WI38 (cell line): Measurements from ENCODE around the gene HNRNPC.
"Not testable (repeated sequence)": the region's sequence is repeated elsewhere in the genome, so short reads cannot be mapped to it uniquely, and the experiment has no call there.

Experiments
- H3K4me3 ChIP-seq: 2 replicates; pipeline ENCODE4 v1.5.1; 2011; ENCODE audit warnings: low read depth, mild to moderate bottlenecking, control low read depth, low read length
- TF ChIP-seq, protein P1 (sequence below): IDR thresholded peaks from 2 replicates; pipeline ENCODE4 v1.5.1; 2012; ENCODE audit warnings: low read depth, mild to moderate bottlenecking, control low read depth, low read length

HNRNPC gene

GRCh38 chr14:21308132-21308478 lies 38.9 kb upstream of the HNRNPC start:
- TF ChIP-seq, protein P1, sequence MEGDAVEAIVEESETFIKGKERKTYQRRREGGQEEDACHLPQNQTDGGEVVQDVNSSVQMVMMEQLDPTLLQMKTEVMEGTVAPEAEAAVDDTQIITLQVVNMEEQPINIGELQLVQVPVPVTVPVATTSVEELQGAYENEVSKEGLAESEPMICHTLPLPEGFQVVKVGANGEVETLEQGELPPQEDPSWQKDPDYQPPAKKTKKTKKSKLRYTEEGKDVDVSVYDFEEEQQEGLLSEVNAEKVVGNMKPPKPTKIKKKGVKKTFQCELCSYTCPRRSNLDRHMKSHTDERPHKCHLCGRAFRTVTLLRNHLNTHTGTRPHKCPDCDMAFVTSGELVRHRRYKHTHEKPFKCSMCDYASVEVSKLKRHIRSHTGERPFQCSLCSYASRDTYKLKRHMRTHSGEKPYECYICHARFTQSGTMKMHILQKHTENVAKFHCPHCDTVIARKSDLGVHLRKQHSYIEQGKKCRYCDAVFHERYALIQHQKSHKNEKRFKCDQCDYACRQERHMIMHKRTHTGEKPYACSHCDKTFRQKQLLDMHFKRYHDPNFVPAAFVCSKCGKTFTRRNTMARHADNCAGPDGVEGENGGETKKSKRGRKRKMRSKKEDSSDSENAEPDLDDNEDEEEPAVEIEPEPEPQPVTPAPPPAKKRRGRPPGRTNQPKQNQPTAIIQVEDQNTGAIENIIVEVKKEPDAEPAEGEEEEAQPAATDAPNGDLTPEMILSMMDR: no peak
- H3K4me3 ChIP-seq: no peak overlapping the region

DNA sequence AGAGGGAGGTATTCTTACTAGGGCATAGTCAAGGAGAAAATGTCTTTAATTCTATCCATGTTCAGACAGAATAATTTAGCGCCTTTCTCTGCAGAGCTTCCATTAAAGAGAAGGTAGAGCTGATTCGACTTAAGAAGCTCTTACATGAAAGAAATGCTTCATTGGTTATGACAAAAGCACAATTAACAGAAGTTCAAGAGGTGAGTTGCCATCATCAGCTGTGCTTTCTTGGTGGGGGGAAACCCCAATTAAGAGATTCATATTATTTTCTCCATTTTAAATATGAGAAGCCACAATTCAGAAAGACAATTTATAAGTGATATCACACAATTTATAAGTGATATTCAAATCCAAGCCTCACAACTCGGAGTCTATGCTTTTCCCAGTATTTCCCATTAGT lies 38.4 kb upstream of the HNRNPC start:
- TF ChIP-seq, protein P1: no peak
- no peak overlapping the region for H3K4me3 ChIP-seq

DNA sequence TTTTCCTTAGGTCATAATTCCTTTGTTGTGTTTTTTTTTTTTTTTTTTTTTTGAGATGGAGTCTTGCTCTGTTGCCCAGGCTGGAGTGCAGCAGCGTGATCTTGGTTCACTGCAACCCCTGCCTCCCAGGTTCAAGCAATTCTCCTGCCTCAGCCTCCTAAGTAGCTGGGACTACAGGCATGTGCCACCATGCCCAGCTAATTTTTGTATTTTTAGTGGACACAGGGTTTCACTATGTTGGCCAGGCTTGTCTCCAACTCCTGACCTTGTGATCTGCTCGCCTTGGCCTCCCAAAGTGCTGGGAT lies 33.5 kb upstream of the HNRNPC start:
- not testable (repeated sequence) for H3K4me3 ChIP-seq

DNA sequence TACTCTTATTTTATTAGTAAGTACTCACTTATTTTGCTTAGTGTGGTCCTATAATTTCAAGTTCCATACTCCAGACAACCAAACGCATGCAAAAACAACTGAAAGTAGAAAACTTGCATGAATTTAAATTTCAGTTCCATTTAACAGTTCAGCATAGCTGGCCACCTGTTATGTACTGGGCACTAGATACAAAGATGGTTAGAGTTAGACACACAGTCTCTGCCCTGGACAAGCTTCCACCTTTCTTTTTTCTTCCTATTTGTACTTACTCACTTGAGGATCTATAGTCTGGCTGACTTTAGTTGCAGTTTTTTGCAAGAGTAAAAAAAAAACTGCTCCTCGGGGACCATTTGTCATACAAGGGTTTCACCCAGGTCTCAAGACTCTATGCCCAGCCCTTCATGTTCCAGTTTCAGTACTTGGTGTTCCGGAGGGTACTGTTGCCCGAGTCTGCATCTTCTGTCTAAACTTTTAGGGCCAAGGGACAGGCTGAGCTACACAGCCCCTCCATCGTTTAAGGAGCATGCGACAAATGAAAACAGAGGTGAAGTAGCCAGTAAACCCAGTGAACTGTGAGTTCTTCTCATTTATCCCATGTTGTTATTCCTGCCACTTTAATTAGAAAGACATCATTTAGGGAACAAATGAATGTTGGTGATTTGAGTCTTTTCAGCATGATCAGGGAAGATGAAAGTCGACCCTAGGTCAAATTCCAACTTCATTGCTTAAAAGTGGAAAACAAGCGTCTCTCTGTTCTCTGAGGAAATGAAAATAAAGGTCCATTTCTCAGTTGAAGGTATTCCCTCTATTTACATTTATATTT lies 33.0 kb upstream of the HNRNPC start:
- TF ChIP-seq, protein P1: no peak
- no peak overlapping the region for H3K4me3 ChIP-seq

DNA sequence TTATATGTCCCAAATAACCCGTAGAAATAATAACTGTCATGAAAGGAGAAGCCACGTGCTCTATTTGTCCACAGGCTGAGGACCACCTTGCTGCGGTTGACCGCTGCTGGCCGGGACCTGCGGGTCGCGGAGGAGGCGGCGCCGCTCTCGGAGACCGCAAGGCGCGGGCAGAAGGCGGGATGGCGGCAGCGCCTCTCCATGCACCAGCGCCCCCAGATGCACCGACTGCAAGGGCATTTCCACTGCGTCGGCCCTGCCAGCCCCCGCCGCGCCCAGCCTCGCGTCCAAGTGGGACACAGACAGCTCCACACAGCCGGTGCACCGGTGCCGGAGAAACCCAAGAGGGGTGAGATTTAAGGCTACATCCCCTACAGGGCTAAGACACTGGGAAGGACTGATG lies 31.6 kb upstream of the HNRNPC start:
- no peak overlapping the region for H3K4me3 ChIP-seq
- TF ChIP-seq, protein P1: no peak

DNA sequence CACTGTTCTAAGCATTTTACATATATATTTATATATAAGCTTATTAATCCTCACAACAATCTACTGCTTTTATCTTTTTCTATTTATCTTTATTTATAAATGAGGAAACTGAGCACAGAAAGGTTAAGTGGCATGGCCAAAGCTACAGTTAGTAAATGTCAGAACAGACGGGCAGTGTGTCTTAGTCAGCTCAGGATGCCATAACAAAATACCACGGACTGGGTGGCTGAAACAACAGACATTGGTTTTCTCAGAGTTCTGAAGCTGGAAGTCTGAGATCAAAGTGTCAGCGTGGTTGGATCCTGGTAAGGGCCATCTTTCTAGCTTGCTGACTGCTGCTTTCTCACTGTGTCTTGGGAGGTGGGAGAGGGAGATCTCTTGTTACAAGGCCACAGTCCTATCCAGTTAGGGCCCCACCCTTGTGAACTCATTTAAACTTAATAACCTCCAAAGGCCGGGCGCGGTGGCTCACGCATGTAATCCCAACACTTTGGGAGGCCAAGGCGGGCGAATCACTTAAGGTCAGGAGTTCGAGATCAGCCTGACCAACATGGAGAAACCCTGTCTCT lies 30.4 kb upstream of the HNRNPC start:
- H3K4me3 ChIP-seq: no peak overlapping the region
- TF ChIP-seq, protein P1: no peak

GRCh38 chr14:21298358-21298757 lies 29.1 kb upstream of the HNRNPC start:
- no peak overlapping the region for H3K4me3 ChIP-seq
- TF ChIP-seq, protein P1: no peak

DNA sequence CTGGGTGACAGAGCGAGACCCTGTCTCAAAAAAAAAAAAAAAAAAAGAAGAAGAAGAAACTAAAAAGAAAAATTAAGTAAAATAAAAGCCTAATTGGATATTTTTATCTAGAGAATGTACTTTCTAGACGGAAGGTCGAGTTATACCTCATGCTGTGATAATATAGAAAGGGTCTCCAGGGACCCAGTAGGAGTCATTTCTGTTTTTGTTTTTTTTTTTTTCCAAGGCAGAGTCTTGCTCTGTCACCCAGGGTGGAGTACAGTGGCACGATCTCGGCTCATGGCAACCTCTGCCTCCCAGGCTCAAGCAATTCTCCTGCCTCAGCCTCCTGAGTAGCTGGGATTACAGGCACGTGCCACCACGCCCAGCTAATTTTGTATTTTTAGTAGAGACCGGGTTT lies 24.8 kb upstream of the HNRNPC start:
- H3K4me3 ChIP-seq: not testable (repeated sequence)
